NAMALWA (cell line): ENCODE measurements around the gene TTC7B.
A peak's percentile ranks its signal among the peaks of the same experiment; 100 is the strongest.
"Not testable (repeated sequence)": the region's sequence is repeated elsewhere in the genome, so short reads cannot be mapped to it uniquely, and the experiment has no call there.

Experiments
- DNase-seq: peaks from one replicate; pipeline ENCODE4 v3.0.0-alpha.2; 2015; ENCODE audit warnings: low spot score

Gene TTC7B

DNA sequence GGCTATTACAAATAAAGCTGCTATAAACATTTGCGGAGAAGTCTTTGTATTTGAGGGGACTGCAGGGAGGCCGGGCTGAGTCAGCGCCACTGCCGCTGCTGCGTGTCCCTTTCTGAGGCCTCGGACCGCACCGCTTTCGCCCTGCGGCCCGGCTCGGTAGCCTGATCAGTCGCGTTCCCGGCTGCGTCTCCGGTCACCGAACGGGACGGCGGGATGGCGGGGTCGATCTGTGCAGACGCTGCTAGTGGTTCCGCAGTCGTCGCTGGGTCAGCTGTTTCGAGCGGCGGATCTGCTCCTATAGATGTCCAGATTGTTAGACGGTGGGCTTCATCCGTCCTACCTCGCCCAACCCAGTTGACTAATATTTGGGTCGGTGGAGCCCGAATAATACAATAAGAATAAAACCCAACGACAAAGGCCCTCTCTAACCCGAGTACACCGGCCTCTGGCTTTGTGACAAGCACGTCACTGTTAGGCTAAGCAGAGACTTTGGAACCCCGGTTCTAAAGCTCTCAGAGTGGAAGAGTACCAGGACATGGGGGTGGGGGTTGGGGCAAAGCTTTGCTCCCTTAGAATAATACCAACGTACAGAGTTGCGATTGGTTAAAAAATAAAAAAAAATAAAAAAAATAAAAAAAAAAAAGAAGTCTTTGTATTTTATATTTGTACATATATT, 290.7 kb downstream of the TTC7B start:
- not testable (repeated sequence) for DNase-seq

DNA sequence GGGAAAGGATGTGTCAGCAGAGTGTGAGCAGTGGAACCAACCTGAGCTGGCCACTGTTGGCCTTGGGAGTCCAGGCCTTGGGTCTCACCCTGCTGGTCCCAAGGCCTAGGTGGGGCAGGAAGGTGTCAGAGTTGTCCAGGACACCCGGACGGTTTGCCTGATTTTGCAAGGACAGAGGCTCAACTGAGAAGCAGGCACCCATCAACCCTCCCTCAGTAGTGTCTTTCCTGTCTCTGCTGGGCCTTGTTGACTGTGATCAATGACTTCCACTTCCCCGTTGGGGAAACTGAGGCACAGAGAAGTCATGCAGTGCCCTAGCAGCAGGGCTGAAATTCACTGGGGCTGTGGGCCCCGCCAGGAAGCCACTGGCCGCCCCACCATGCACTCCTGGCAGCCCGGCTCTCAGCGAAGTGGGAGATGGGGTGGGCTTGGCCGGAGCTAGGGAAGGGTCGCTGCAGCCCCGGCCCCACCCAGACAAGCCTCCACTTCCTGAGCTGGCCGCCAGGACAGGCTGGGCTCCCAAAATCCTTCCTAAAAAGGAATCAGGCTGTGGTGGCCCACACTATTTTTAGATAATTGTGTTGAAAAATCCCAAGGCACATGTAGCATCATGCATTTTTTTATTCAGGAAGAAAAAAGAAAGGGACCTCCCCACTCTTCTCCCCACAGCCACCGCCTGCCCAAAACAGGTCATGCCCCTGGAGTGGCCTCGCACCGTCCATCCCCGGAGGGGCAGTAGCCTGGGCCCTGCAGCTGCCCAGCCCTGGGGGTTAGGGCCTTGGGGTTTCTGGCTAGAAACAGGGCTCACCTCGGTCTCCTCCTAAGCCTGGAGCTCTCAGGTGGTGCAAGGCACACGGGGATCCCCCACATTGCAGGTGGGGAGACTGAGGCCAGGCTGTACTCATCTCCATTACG, 292.0 kb downstream of the TTC7B start:
- DNase-seq: no peak

DNA sequence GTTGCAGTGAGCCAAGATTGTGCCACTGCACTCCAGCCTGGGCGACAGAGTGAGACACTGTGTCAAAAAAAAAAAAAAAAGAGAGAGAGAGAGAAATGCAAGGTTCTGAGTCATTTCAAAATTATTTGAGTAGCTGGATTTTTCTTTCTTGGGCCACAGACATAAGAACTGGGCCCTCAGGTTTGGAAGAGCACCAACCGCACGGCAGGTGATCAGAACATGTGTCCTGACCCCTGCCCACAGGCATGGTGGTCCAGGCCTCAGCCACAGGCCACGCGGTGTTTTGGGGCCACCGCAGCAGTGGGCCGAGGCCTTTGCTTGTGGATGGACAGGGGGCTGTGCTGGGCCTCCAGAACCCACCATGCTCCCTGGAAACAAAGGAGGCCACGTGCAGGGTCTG, 292.7 kb downstream of the TTC7B start:
- DNase-seq: no peak

DNA sequence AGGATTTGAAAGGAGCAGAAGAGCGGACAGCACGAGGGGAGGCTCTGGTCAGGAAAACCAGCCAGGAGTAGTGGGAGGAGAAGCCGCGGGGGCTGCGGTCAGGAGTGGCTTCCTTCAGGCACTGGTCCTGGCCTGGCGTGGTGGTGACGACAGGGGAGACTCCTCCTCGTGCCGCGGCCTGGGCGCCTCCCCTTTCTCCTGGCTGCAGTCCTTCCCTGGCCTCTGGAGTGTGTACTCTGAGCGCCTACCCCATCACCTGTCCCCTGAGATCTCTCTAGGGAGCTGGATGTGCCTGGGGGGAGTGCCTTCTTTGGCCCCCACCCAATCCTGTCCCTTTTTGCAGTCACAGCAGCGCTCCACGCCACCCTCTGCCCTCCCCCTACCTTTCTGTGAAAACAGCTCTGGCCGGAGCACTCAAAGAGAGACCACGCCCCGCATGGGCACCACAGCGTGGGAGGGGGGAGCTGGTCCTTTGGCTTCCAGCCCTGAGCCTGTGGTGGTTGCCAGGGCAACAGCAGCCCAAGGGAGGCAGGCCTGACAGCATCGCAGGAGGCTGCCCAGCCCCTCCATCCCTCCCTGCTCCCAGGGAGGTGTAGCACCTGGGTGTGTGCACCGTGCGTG, 293.5 kb downstream of the TTC7B start:
- no peak for DNase-seq

DNA sequence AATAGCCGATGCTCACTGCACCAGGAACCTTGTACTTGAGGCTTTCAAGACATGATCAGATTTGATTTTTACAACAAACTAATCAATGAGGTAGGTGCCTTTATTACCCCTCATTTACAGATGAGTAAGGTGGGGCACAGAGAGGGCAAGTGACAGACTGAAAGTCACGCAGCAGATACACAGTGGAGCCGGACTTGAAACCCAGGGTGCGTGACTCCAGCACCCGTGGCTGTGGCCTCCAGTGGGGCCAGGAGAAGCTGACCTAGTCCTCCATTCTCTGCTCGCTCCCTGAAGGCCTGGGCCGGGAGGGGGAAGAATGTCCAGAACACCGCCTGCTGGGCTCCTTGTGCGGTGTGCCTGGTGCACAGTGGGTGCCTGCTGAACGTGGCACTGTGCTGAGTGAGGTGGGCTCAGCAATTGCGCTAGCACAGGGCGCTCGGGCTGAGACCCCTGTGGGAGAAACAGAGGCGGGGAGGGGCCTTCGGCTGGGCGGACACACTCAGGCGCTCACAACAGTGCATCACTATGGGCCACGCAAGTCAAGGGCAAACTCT, 294.2 kb downstream of the TTC7B start:
- DNase-seq: no peak

DNA sequence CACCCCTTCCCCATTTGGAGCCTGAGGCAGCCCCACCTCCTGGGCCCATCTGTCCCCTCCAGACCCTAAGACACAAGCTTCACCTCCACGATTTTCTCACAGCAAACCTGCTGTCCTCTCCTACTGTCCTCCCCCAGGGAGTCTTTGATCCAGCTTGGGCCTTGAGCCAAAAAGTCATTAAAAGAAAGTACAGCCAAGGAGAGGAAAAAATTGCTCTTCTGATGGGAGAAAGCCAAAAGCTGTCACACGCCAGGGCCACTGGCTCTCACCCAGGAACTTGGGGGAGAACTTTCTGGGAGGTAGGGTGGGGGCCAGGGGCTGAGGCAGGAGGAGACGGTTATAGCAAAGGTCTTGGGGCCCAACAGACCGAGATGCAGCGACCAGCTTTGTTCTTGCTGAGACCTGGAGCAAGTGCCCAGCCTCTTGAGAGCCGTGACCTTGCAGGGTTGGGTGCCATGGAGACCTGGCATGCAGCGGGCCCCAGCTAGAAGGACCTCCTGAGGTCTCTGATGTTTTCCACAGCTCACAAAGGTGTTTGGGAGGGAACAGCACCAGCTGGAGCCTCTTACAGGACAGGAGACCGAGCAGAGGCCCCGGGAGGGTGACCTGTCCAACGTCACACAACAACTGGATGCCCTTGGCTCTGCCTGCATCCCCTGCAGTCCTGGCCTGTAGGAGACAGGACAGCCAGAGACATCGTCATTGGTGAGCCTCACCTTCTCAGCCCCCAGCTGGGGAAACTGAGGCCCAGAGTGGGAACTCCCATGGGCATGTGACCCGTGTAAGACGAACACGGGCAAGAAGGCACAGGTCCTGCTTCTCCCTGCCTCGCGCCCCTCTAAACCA, 294.9 kb downstream of the TTC7B start:
- no peak for DNase-seq

DNA sequence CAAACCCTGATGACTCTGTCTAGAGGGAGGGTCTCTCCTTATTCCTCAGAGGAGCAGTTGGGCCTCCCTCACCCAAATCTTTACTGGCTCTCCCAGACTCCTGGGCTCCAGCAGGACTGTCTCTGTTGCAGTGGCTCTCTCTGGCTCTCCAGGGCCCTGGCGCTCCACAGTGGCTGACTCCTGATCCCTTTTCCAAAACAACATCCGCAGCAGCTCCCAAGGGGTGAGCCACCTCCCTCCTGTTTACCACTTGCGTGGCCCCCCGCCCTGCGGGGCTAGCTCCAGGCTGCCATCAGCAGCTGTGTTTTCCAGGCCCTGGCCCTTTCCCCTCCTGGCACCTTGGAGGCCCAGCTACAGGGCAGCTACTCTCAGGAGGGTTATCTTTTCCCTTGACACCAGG, 295.9 kb downstream of the TTC7B start:
- DNase-seq: no peak

DNA sequence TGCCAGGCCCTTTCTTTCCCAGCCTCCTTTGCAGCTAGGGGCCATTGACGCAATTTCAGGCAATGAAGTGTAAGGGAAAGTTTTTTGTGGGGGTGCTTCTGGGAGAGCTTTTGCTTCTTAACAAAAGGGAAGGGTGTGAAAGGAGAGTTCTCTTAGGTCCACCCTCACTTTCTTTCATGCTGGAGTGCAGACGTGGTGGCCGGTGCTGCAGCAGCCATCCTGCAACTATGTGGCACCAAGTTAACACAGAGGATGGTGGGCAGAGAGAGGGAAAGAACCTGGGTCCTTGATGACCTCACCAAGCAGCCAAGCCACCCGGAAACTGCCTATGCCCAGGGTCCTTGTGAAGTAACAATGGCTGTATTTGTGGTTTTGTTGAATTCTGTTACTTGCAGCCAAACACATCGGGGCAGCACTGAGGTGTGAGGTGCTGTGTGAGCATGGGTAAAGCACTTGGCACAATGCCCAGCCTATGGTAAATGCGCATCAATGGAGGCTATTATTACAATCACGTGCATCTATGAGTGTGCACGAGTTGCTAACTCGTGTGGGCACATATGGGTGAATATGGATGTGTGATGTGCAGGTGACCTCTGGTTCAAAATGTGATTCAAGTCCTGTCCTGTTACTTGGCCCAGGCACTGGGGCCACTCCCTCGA, 296.8 kb downstream of the TTC7B start:
- DNase-seq: no peak

DNA sequence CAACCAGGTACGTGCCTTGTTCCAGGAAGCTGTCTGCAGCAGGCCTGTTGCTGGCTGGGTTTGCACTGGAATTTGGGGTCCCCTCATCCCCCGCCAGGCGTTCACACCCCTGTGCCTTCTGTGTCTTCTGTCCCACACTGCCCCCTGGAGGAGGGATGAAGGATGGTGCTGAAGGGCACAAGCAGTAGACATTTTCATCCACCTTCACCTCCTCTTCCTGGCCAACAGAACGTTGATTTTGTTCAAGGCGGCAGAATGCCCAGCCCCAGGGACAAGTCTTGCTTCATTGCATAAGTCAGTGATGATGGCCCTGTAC, 297.3 kb downstream of the TTC7B start:
- peak; percentile 66 for DNase-seq

DNA sequence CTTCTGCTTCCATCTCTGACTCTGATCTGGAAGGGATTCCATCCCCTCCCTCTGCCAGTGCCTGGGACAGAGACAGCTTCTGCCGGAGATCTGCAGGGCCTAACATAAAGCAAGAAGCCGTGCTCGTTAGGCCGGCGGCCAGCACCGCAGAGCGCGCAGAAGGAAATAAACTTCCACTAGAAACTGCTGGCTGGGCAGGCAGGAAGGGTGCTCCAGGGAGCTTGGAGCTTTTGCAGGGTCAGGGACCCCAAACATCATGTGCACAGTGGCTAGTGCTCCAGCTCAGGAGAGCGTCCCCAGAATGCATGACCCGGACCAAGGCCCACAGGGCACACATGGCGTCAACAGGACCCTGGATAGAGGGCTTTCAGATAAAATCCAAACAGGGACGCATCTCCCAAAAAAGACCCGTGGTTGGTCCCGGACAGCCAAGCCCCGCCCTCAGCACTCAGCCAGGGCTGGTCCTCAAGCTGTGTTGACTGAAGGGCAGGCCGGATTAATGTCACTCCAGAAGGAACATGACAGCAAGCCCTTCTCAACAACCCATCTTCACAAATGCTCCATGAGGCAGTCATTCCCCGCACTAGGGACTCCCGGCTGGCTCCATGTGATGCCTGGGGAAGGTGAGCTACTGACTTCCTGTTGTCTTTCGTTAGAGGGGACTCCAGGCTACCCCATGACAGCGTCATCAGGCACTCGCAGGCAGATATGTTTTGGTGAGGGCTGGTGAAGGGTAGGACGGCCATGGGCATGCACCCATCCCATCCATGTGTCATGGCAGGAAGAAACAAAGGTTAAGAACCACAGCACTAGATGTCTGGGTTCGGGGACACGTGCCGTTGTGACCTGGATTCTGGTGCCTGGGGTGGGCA, 297.9 kb downstream of the TTC7B start:
- DNase-seq: no peak

DNA sequence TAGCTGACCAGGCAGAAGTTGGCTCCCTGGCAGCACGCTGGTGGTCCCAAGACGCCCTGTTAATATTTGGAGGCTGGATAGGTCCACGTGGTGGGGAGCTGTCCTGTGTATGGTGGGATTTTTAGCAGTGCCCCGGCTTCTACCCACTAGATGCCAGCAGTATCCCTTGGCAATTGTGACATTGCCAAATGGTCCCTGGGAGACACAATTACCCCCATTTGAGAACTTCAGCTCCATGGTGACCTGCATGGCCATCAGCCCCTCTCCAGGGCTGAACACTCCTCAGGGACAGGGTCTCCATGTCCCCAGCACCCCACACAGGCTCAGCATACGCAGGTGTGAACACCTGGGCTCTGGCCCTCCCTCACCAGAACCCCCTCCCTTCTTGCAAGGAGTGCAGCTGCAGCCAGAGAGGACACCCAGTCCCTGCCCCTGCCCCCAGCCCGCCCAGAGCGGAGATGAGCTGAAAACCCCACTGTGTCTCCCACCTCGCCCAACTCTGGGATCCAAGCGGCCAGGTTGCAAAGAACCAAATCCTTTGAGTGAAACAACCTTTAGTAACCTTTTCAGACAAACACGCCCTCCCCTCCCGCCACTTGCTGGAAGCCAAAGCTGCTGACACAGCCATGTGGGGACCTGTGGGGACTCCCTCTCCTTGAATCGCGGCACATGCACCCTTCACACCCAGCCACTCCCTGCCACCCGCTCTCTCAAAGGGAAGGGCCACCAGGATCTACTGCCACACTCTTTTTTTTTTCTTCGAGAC, 299.0 kb downstream of the TTC7B start:
- DNase-seq: no peak

DNA sequence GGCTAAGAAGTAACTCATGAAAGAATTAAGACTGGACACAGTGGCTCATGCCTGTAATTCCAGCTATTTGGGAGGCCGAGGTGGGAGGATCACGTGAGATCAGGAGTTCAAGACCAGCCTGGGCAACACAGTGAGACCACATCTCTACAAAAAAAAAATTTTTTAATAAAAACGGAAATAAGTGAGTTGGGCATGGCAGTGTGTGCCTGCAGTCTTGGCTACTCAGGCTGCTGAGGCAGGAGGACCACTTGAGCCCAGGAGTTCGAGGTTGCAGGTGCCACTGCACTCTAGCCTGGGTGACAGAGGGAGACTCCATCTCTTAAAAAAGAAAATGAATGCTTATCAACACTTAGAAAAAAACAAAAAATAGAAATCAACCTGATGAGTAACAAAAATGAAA, 301.7 kb downstream of the TTC7B start:
- no peak for DNase-seq

DNA sequence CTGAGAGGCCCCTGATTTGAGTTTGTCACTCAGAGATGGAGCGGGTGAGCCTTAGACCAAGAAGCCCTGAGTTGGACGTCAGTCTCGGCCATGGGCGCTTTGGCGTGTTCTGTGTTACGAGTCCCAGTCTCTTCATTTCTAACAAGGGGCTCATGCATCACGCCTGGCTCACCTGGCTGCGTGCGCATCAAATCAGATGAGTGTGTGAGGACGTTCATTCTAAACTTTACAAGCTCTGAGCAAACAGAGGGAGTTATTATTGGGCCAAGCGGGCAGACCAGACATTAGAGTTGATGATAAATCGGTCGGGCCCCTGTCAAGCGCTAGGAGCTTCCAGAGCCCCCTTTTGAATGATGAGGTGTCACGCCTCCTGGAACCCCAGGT, 302.2 kb downstream of the TTC7B start:
- no peak for DNase-seq

DNA sequence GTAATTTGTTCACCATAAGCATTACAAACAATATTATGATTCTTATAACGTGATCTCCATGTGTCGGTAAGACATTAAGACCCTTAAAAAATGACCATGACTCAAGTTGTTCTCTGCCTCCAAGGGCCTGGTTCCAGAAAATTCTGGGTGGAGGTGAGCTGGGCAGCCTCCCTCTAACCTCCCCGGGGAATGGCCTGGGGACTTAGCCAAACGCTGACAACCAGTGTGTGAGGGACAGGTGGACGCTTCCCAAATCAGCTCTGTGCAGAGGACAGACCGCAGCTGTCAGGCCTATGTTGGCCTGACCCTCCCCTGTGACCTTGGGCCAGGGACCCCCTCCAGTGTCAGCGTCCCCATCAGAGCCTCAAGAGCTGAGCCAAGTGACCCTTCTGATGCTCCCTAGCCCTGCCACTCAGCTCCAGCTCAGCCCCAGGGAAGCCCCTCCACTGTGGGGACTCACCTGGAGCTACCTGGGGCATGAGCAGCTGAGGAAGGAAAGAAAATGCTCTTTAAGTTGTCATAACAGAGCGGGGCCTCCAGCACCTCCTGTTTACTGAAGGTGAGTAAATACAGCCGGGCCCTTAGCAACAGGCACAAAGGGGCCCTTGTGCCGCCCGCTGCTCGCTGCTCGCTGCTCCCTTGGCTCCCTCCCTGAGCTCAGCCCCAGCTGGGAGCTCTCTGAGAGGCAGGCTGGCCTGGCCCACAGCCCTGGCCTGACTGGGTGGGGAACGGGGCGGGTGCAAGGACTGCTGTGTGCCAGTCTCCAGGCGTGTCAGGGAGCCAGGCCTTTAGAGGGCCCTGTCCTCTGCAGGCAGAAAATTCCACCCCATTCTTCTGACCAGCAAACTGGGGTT, 302.8 kb downstream of the TTC7B start:
- DNase-seq: no peak

DNA sequence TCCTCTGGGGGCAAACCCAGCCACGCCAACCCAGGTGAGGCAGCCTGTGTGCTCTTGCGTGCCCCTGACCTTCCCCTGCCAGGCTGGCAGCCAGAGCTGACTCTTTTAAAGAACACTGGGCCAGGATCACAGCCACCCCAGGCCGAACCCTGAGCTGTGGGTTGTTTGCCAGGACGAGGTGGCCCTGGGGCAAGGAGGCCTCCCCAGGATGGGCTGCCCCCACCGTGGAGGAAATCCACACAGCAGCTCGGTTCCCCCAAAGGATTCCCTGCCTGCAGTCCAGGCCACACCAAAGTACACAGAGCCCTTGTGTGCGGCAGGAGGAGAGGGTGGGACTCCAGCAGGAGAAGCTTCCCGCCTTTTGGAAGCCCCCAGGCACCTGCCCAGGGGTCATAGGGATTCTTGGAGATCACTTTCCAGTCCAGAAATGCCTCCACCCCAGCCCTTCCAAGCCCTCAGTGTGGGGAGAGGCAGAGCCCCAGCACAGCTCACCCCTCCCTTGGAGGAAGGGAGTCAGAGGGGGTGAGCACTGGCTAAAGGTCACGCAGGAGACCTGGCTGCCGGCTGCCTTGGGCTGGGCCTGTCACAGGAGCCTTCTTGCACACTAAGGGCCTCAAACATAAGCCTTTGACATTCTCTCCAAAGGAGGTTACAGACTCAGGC, 303.8 kb downstream of the TTC7B start:
- no peak for DNase-seq

DNA sequence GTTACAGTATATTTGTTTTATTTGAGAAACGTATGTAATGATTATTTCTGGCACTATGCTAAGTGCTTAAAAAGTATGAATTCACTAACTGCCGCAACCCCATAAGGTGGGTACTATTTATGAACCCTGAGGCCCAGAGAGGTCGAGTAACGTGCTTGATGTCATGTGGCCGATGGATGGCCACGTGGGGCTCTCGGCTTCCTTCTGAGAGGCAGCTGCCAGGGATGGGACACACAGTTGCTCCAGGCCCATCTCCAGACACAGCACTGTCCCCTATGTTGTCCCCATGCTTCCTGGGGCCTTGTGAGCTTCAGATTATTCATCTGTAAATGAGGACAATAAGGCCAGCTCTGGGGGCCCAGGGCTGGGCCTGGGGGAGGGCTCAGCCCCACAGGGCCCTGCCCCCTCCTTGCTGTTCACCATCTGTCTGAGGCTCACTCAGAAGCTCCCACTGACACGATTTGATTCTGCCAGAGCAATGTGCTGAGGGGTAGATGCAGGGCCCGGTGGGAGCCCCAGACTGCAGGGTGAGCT, 304.4 kb downstream of the TTC7B start:
- no peak for DNase-seq

DNA sequence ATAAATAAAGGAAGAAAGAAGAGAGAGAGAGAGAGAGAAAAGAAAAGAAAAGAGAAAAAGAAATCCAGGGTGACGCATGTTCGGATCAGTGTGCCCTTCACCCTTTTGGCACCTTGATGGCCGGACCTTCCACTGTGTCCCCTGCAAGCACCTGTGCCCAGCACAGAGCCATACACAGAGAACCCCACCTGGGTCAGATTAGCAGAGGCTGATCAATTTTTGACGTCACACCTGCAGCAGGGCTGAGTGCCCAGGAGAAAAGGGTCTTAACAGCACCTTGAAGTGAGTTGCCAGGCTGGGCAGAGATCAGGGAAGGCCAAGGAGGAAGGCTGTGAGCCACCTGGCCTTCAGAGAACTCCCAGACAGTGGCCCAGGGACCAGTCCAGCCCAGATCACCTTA, 305.0 kb downstream of the TTC7B start:
- DNase-seq: no peak

DNA sequence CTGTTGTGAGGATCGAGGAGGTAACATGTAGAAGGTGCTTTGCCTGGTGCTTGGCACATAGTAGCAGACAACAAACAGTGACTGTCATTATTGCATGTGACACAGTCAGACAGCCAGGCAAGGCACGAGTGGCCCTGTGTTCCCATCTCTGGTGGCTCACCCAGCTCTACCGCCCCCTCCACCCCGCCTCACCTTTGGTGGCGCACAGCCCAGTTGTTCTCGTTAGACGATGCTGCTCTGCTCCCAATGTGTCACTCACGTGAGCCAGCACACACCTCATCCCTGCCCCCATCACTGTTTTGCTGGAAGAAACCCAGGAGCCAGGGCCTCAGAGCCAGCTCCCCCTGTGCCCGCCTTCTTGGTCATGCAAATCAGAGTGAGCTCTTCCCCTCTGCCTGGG, 306.1 kb downstream of the TTC7B start:
- DNase-seq: no peak
